GM12874 (cell line): ENCODE data around the gene SKAP1.
A peak's percentile ranks its signal among the peaks of the same experiment; 100 is the strongest.

Experiments
- CTCF ChIP-seq: IDR thresholded peaks from 2 replicates; pipeline ENCODE4 v1.5.1; 2011; ENCODE audit warnings: low read depth, mild to moderate bottlenecking, control low read depth, low read length, moderate library complexity; ENCODE audit not compliant: insufficient read depth

SKAP1 gene

DNA sequence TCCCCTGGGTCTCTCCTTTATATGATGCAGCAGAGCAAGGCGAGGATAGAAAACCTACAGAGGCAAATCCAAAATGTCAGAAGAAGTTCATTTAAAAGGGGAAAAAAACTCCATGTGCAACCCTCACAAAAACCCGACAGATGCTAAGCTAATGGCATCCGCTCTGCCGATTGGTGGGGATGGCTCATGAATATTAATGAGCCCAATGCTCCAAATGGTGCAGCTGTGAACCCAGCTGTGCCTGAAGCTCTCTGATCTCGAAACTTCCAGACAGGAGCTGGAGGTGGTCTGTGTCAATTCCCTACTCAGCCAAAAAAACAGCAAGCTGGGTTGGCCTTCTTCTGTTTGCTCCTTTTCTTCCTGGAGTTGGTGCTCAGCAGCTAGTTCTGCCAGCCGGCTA, 306.9 kb downstream of the SKAP1 start:
- TF ChIP-seq CTCF: no peak

DNA sequence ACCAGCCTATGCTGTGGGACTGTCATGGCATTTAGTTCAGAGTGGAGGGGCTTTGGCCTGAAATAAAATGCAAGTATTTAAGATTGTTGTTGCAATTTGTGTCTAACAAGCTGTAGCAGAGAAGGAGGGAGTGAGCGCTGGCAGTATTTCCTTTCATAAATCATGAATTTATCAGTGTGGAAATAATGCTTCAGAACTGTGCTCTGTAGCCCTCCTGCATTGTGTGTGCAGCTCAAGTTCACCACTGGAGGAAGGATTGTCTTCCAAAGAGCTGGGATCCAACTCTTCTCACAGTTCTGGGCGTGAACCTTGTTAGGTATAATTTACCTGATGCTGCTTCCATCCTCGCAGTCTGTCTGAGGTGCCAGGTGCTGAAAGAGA, 307.4 kb downstream of the SKAP1 start:
- TF ChIP-seq CTCF: no peak

- no peak for TF ChIP-seq CTCF
Measured at GRCh38 chr17:48121923-48122664, 307.9 kb downstream of the SKAP1 start.

- TF ChIP-seq CTCF: no peak
Measured at GRCh38 chr17:48113201-48113676, 316.8 kb downstream of the SKAP1 start.

GRCh38 chr17:48111937-48112241, 318.1 kb downstream of the SKAP1 start:
- no peak for TF ChIP-seq CTCF

GRCh38 chr17:48110761-48111160, 319.3 kb downstream of the SKAP1 start:
- TF ChIP-seq CTCF: no peak

DNA sequence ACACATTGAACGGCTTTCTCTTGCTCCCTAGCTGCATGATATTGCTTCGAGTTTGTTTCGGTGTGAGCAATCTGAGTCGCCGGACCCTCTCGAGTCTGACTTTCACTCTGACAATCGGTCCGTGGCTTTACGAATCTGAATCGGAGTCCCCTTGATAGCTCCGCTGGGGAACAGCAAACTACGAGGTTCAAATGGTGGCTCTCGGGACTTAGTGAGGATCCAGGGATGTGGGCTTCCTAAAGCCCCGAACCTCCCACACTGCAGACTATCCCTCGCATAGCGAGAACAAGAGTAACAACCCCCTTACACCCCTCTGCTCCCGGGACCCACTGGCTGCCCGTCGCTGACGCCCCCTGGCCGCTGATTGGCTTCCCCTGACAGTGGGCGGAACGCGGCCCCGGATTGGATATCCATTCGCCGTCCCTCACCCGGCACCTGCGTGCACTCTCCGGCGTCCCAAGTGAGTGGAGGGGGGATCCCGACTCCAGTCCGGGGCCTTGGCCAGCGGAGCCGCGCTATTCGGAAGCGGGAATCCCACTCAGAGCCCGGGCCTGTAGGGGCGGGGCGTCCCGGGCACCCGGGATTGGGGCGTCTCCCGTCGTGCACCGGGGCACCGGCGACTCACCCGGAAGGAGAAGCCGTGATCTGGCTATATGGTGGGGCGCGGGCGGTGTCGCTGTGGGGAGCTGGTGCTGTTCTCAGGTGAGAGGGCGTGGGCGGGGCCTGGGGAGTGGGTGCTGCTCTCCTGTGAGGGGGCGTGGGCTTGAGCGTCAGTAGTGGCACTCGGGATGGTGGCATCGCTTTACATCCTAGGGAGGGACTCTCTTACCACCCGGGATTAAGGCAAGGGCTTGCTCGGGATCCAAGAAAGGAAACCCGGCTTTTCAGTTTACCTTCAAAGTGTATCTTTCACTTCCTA, 322.6 kb downstream of the SKAP1 start, which contains the start of gene SNX11:
Gene SNX11, plus strand, starts transcription at position 630 of the 919 bp plus-strand sequence. CDS start 4,278 bp downstream, outside the sequence.
- peak; percentile 23; the same call in 1 of the 2 replicates for TF ChIP-seq CTCF
